Heart right ventricle (tissue), 16 donors: ENCODE measurements around the gene CLDND1. TPM values are rescaled to one million over a fixed set of nuclear protein-coding genes. Genes with fewer than 3 reads are reported as not detected.

Source experiments
- ATAC-seq, 8 donors: fragments of 200-7000 bp; cut with Tn5 transposase; one replicate each; pipeline ENCODE4 v1.9.1; 2020; ENCODE audit warnings: mild to moderate bottlenecking in 8 of 8, moderate library complexity in 8 of 8, moderate number of reproducible peaks in 1 of 8
- DNase-seq, 2 donors: peaks; one replicate each; pipeline ENCODE4 v3.0.0-alpha.2; 2020
- H3K27ac ChIP-seq, 10 donors: fragments of 200-600 bp; sonication (generic) in 2 of 10; one replicate each; pipeline versions ENCODE4 v1.5.0 to v1.8.0; 2020 to 2022; ENCODE audit warnings: mild to moderate bottlenecking in 3 of 10
- H3K27me3 ChIP-seq, 7 donors: fragments of 200-600 bp; one replicate each; pipeline ENCODE4 v1.8.0; 2021 to 2022; ENCODE audit warnings: mild to moderate bottlenecking in 2 of 7
- H3K36me3 ChIP-seq, 9 donors: fragments of 200-600 bp; sonication (generic) in 1 of 9; one replicate each; pipeline versions ENCODE4 v1.5.0 to v1.8.0; 2020 to 2022; ENCODE audit warnings: mild to moderate bottlenecking in 2 of 9
- H3K4me1 ChIP-seq, 9 donors: fragments of 200-600 bp; sonication (generic) in 1 of 9; one replicate each; pipeline versions ENCODE4 v1.5.0 to v1.8.0; 2020 to 2022; ENCODE audit warnings: mild to moderate bottlenecking in 4 of 9
- H3K4me3 ChIP-seq, 10 donors: fragments of 200-600 bp; sonication (generic) in 2 of 10; one replicate each; pipeline versions ENCODE4 v1.5.0 to v1.8.0; 2020 to 2022; ENCODE audit warnings: mild to moderate bottlenecking in 7 of 10, moderate library complexity in 2 of 10
- H3K9me3 ChIP-seq, 11 donors: fragments of 200-600 bp in 10 of 11; sonication (generic) in 2 of 11; one replicate each; pipeline versions ENCODE4 v1.5.0 to v1.8.0; 2013 to 2022; ENCODE audit warnings: mild to moderate bottlenecking in 2 of 11, control low read depth in 1 of 11, moderate library complexity in 1 of 11
- CTCF ChIP-seq, 9 donors: fragments of 200-600 bp; sonication (generic) in 2 of 9; IDR thresholded peaks; one replicate each; pipeline versions ENCODE4 v1.5.0 to v1.8.0; 2021 to 2022; ENCODE audit warnings: antibody characterized with exemption in 9 of 9, mild to moderate bottlenecking in 5 of 9, moderate library complexity in 1 of 9
- WGBS, 2 donors: extraction: QIAGEN DNeasy Blood & Tissue Kit; methylation state at CpG; one replicate each; pipeline ENCODE4 v1.1.7; 2013; ENCODE audit warnings: inconsistent platforms in 1 of 2; 5-methylcytosine and 5-hydroxymethylcytosine counted together
- intact Hi-C, 10 donors: fragments of 100-400 bp; cut with DNase I; formaldehyde crosslinking; loops; one replicate each; pipeline versions ENCODE4 v1.11.1 to v1.14.2; 2022
- polyA plus RNA-seq, 2 donors: library from polyadenylated mRNA; stranded (reverse); fragments of 200-250 nt; gene quantifications; one replicate each; pipeline ENCODE4 v1.2.3, GENCODE V29; 2013
- total RNA-seq, 10 donors: library from RNA; stranded (reverse); fragmentation: NEBNext Ultra II Directional in 3 of 10; extraction: Animal tissue kit (Norgen Biotek cat#: 25700) in 3 of 10; gene quantifications; one replicate each; pipeline versions ENCODE4 v1.2.1 to v1.2.4, GENCODE V29; 2021 to 2023
- donor health status: Arrhythmogenic right ventricular cardiomyopathy.
- donor health status: ischemic (EF 13 %, LVEDD 7.1; RV severe dilation, severe dysfunction).
- donor health status: healthy with polysubstance abuse.
- donor health status: DM: no; HTN: yes; CAD: no.
- donor health status: DM: no; HTN: no; CAD: no.
- donor health status: ischemic (EF 25% LVEDD 6.9; RV normal size, moderate dysfunction).
- donor health status: ischemic (EF 25% LVEDD 5.7; RV mildly dilated, moderate dysfunction).
- donor health status: healthy.
- donor health status: DM: yes; HTN: yes; CAD: no.
- donor health status: Ischemic cardiomyopathy.
- donor health status: ischemic (EF 35%, LVEDD 5.7; RV mildly dilated, moderate dysfunction).
- donor health status: nonischemic (EF 11% LVEDD 7.7; RV severe dilation, severe dysfunction).
- donor health status: DM: yes; HTN: yes; CAD: no.
- donor health status: PGD.
- donor health status: ischemic (EF 29% LVEDD 5.4; RV normal size, mild dysfunction).
- donor health status: nonischemic (EF 23%, LVEDD 6.1; RV moderate dilation, normal function).

CLDND1 gene
- total and polyA plus RNA-seq, 12 donors, result 55.6 to 99.9 (median 75.5) TPM

GRCh38 chr3:98534168-98534567, 11.5 kb upstream of the CLDND1 start:
- no peak for ATAC-seq
- DNase-seq, result no peak
- Histone ChIP-seq H3K27ac (no peak overlapping the region), H3K36me3 (no peaks in the 10 kb centered on the region), H3K4me1 (no peaks in the 10 kb centered on the region), H3K27me3 (no peaks in the 10 kb centered on the region), H3K9me3 (no peaks in the 10 kb centered on the region), H3K4me3 (no peak overlapping the region)
- 94 to 98% methylated on average over 2 of the region's 2 CpGs for WGBS, 2 donors
- TF ChIP-seq CTCF (IDR thresholded peaks at IDR 0.05), result no peak
- intact Hi-C loops, result no loop called here

GRCh38 chr3:98532709-98533571, 10.2 kb upstream of the CLDND1 start:
- DNase-seq, result no peak
- Histone ChIP-seq H3K9me3 (no peaks in the 10 kb centered on the region), H3K4me1 (no peaks in the 10 kb centered on the region), H3K27ac (no peak overlapping the region), H3K27me3 (peaks cover 0 to under 1% (median 0%) of the 10 kb centered on the region in 7 donors), H3K36me3 (no peaks in the 10 kb centered on the region), H3K4me3 (no peak overlapping the region)
- 91% methylated on average over 6 of the region's 6 CpGs for WGBS, 2 donors
- no peak for ATAC-seq
- intact Hi-C loops, result no loop called here
- TF ChIP-seq CTCF (IDR thresholded peaks at IDR 0.05), result no peak

- ATAC-seq, result no peak
- WGBS, 2 donors, result 71 to 74% methylated on average over 5 of the region's 5 CpGs
- Histone ChIP-seq H3K27ac (no peak overlapping the region), H3K4me1 (no peaks in the 10 kb centered on the region), H3K9me3 (no peaks in the 10 kb centered on the region), H3K27me3 (peaks cover 0 to 3% (median 0%) of the 10 kb centered on the region in 7 donors), H3K36me3 (no peaks in the 10 kb centered on the region), H3K4me3 (no peak overlapping the region)
- TF ChIP-seq CTCF (IDR thresholded peaks at IDR 0.05), result no peak
- intact Hi-C loops, result no loop called here
- no peak for DNase-seq
Observed at GRCh38 chr3:98532275-98532637, 9.6 kb upstream of the CLDND1 start.

GRCh38 chr3:98531622-98532274, 9.0 kb upstream of the CLDND1 start, which contains the start of gene GPR15:
GPR15 (plus strand) TSS chr3:98531978; CDS start chr3:98532034, 56 bp downstream.
- Histone ChIP-seq H3K27ac (no peak within 1 kb of the TSS), H3K9me3 (no peaks in the 10 kb centered on the region), H3K4me3 (no peak within 1 kb of the TSS), H3K36me3 (no peaks in the 10 kb centered on the region), H3K4me1 (no peaks in the 10 kb centered on the region), H3K27me3 (peaks cover 0 to 3% (median 0%) of the 10 kb centered on the region in 7 donors)
- no peak for DNase-seq
- intact Hi-C loops, result no loop called here
- no peak for ATAC-seq
- WGBS, 2 donors, result 76 to 78% methylated on average over 7 of the region's 7 CpGs
- TF ChIP-seq CTCF (IDR thresholded peaks at IDR 0.05), result no peak
